Measurements from ENCODE around the gene SUPT5H.
A peak's percentile ranks its signal among the peaks of the same experiment; 100 is the strongest.

- TF ChIP-seq, protein P1, sequence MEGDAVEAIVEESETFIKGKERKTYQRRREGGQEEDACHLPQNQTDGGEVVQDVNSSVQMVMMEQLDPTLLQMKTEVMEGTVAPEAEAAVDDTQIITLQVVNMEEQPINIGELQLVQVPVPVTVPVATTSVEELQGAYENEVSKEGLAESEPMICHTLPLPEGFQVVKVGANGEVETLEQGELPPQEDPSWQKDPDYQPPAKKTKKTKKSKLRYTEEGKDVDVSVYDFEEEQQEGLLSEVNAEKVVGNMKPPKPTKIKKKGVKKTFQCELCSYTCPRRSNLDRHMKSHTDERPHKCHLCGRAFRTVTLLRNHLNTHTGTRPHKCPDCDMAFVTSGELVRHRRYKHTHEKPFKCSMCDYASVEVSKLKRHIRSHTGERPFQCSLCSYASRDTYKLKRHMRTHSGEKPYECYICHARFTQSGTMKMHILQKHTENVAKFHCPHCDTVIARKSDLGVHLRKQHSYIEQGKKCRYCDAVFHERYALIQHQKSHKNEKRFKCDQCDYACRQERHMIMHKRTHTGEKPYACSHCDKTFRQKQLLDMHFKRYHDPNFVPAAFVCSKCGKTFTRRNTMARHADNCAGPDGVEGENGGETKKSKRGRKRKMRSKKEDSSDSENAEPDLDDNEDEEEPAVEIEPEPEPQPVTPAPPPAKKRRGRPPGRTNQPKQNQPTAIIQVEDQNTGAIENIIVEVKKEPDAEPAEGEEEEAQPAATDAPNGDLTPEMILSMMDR (IDR thresholded peaks at IDR 0.05): peak; percentile 87 to 100 (median 98)
- no peak for TF ChIP-seq POLR2A (IDR thresholded peaks at IDR 0.05)
Observed at GRCh38 chr19:39411832-39412099, 33.6 kb upstream of the SUPT5H start.

Measured in esophagus squamous epithelium (tissue), 4 donors.